Umbilical cord (tissue), 2 donors: ENCODE data around the gene HSD17B7. TPM values are rescaled to one million over a fixed set of nuclear protein-coding genes. Genes with fewer than 3 reads are reported as not detected.
"Not testable (repeated sequence)": the region's sequence is repeated elsewhere in the genome, so short reads cannot be mapped to it uniquely, and the experiment has no call there.

Source experiments
- DNase-seq: peaks from one replicate; pipeline ENCODE4 v3.0.0-alpha.2; 2015; ENCODE audit warnings: low spot score
- total RNA-seq: library from RNA; depleted of rRNA; stranded (reverse); fragments of >200 nt; gene quantifications from one replicate; pipeline ENCODE4 v1.2.3, GENCODE V29; 2014; ENCODE audit warnings: low replicate concordance; ENCODE audit not compliant: insufficient read depth

Gene HSD17B7
- total RNA-seq, 1 donor from 2014 or later, result 16.9 TPM

DNA sequence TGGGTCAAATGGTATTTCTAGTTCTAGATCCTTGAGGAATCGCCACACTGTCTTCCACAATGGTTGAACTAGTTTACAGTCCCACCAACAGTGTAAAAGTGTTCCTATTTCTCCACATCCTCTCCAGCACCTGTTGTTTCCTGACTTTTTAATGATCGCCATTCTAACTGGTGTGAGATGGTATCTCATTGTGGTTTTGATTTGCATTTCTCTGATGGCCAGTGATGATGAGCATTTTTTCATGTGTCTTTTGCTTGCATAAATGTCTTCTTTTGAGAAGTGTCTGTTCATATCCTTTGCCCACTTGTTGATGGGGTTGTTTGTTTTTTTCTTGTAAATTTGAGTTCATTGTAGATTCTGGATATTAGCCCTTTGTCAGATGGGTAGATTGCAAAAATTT lies 17.0 kb downstream of the HSD17B7 start:
- not testable (repeated sequence) for DNase-seq

DNA sequence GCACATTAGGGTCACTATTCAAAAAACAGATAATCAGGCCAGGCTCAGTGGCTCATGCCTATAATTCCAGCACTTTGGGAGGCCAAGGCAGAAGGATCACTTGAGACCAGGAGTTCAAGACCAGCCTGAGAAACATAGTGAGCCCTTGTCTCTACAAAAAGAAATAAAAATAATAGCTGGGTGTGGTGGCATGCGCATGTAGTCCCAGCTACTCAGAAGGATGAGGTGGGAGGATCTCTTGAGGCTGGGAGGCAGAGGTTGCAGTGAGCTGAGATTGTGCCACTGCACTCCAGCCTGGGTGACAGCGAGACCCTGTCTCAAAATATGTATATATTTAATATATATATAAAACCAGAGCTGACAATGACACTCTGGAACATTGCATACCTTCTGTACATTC lies 21.9 kb downstream of the HSD17B7 start:
- not testable (repeated sequence) for DNase-seq

DNA sequence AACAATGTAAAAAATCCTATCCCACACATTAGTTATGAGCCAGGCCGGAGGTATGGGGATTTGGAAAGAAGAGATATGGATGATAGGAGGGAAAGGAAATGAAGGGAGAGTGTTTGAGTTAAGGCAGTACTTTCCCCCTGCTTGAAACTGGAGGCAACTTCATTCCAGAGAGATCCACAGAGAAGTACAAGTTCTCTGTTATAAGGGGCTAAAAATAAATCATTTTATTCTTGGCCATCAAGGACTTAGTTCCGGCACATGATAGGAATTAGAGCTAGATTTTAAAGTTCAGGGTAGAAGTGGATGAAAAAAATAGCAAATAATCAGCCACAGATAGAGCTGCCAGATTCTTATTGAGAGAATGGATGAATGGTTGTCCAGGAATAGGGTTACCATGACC lies 27.6 kb downstream of the HSD17B7 start:
- not testable (repeated sequence) for DNase-seq

DNA sequence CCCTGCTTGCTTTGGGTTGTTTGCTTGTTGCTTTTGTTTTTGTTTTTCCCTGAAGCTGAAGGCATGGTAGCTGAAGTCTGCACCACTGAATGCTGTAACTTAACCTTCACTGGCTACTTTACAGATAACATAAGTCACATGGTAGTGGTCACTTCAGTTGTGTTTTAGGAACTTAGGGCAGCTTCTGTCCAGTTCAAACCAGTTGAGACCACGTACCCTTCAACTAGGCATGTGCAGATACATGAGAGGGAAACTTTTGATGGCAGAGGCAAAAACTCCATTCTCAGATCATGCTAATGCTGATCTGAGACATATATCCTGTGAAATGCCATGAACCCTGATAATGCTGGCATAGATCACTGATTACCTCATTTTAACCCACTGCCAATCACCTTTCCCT lies 28.2 kb downstream of the HSD17B7 start:
- not testable (repeated sequence) for DNase-seq

DNA sequence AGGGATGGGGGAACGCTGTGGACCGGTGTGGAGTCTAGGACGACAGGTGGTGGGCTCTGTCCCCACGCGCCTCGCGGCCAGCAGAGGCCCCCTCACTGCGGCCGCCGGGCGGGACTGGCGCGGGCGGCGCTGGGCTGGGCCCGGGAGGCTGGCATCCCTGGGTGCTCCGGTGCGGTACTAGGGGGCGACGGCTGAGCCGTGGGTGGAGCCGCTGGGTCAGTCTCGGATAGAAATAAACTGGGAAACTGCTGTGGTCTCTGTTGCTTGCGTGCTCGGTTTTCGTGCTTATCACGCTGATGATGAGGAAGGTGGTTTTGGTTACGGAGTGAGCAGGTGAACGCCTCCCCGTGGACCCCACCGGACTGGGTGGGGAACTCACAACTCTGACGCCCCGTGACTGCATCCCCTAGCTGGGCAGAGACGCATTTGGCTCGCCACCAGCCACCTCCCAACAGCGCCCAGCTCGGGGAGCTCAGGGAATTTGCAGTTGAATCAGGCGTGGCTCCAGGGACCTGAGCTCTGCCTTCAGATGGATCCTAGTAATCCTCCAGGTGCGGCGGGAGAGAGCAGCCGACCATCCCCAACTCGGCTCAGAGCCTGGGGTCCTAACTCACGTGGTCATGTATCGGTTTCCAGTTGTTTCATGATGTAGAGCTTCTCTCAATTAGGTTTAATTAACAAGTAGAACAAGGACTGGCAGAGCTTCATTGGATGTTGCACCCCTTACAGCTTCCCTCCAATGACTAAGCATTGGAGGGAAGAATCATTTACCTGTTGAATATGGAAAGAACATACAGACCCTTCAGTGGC lies 32.1 kb downstream of the HSD17B7 start:
- DNase-seq, result no peak

DNA sequence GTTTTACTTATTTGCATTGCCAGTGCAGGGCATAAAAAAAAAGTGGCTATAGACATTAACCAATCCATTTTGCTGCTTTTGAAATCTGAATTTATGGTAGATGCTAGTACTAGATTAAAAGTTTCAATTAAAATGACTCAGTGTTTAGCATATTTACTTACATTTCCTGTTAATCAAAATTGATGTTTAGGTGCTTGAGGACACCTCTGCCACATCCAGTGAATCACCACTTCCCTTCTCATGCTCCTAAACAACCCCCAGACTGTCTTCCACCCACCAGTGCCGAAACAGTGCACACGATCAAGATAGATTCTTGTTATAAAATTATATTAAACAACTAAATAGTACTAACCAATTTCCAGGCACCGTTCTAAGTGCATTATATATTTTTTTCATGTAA lies 32.7 kb downstream of the HSD17B7 start:
- no peak for DNase-seq

DNA sequence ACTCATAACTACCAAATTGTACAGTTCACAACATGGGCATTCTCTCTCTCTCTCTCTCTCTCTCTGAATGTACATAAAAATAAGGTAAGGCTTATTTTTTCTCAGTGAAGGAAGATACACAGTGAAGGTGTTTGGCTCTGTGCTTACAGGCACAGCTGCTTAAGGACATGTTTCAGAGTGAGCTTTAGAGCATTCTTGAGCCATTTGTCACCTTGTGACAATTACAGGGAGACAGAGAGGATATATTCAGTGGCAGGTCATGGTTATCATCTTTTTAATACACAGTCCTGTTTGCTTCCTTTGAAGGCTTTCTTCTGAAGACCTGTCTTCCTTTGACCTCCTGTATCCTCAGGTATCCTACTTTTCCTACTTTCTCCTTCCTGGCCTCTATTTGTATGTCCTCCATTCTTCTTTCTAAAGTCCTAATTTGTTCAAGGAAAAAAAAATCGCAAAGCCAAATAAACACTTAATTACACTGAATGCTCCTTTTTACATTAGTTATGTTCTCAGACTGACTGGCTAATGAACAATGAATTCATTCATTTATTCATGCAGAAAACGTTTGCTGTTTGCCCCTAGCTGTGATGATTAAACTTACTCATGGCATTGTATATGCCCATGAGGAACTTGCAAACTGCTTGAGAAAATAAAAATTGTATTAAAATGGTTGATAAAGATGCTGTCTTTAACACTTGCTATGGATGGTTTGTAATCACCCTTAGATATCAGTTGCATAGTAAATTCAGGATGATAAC lies 33.4 kb downstream of the HSD17B7 start:
- DNase-seq, result no peak

DNA sequence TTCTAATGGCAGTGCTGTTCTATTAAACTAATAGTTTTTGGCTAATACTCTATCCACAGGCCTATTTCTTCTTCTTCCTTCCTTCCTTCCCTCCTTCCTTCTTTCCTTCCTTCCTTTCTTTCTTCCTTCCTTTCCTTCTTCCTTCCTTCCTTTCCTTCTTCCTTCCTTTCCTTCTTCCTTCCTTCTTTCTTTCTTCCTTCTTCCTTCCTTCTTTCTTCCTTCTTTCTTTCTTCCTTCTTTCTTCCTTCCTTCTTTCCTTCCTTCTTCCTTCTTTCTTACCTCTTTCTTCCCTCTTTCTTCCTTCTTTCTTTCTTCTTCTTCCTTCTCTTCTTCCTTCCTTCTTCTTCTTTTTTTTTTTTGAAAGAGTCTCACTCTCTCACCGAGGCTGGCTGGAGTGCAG lies 38.8 kb downstream of the HSD17B7 start:
- DNase-seq, result no peak

DNA sequence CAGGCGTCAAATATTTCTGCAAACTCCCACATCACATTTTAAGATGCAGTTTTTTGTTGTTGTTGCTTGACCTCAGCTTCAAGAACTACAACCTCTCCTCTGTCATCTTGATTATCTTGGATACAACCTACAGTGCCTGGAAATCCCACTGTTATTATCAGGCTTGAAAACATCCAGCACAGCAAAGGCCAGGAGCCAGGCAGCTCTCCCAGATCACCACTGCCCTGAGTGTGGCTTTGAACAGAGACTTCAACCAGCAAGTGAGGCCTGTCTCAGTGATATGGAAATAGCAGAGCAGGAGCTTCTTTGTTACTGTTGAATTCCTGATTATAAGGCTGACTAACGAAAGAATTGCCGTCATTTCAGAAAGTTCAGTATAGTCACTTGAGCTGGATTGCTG lies 42.0 kb downstream of the HSD17B7 start:
- DNase-seq, result no peak

DNA sequence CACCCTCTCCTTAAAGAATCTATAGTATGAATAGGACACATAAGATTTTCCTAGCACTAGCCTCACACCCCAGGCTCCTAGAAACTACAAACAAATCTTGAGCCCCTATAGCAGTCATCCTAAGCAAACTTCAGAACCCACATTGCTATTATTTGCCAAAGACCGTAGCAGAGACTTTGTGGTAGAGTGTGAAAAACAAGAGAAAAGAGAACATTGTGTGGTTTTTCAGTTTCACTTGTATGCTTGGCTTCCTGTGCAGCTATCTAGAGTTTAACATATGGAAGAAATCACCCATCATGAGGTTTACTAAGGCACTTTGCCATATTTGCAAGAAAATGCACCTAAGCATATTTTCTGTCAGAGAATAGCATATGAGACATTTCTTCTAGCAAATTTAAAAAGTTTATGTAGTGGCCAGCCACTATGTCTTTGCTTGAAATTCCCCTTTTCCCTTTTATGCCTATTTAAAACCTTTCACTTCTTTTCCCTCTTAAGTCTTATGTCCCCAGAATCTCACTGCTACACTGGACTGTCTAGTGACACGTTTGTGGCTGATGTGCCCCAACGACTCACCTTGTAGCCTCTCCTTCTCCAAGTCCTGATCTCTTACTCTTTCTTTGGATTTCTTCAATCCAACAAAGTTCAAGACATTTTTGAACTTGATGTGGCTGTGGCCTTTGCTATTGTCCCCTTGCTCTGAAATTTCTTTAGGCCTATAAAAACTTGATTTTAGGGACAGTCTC lies 44.8 kb downstream of the HSD17B7 start:
- no peak for DNase-seq

DNA sequence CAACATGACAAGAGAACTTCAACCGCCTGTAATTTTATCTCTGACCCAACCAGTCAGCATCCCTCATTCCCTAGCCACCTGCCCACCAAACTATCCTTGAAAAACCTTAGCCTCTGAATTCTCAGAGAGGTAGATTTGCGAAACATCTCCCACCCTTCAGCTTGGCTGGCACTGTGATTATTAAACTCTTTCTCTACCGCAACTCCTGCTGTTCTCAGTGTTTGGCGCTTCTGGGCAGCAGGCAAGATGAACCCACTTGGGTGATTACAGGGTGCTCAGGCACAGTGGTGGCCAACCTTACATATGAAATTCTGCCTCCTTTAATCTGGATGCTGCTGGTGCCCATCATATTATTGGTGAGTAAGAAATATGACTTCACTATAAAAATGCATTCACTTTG lies 48.4 kb downstream of the HSD17B7 start:
- DNase-seq, result no peak

DNA sequence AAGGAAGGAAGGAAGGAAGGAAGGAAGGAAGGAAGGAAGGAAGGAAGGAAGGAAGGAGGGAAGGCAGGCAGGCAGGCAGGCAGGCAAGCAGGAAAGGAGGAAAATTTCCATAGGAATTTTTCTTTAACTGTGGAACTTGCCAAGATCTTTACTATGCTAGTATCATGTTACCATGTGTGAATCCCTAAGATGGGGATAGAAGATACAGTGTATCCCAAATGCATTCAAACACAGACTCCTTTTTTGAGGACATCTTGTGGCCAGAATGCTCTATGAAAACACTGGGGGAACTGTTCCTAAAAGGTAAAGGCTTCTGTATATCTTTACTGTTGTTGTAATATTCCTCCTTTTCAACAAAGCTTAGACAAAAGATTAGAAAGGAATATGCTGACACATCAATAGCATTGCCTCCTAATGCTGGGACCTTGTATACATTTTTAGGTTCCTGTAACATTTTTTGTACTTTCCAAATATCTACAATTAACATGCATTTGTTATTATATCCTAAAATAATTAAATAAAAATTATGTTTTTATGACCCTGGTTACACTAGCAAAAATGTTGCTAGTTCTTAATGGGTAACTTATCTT lies 49.8 kb downstream of the HSD17B7 start:
- DNase-seq, result peak; percentile 41

DNA sequence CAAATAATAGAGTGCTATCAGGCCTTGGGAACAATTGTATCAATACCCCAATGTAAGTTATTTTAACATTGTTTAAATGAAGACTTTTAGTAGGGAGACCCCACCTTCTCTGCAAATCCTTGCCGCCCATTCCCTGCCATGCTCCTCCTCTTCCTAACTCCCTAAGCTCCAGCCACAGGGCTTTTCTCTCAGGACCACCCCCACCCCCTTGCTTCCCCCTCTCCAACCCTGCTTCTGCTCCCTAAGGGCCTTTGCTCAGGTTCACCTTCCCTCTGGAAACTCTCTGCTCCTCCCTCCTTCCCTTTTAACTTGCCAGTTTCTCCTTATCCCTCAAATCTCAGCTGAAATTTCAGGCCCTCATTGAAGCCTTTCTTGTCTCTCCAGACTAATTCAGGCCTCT lies 53.7 kb downstream of the HSD17B7 start:
- no peak for DNase-seq

DNA sequence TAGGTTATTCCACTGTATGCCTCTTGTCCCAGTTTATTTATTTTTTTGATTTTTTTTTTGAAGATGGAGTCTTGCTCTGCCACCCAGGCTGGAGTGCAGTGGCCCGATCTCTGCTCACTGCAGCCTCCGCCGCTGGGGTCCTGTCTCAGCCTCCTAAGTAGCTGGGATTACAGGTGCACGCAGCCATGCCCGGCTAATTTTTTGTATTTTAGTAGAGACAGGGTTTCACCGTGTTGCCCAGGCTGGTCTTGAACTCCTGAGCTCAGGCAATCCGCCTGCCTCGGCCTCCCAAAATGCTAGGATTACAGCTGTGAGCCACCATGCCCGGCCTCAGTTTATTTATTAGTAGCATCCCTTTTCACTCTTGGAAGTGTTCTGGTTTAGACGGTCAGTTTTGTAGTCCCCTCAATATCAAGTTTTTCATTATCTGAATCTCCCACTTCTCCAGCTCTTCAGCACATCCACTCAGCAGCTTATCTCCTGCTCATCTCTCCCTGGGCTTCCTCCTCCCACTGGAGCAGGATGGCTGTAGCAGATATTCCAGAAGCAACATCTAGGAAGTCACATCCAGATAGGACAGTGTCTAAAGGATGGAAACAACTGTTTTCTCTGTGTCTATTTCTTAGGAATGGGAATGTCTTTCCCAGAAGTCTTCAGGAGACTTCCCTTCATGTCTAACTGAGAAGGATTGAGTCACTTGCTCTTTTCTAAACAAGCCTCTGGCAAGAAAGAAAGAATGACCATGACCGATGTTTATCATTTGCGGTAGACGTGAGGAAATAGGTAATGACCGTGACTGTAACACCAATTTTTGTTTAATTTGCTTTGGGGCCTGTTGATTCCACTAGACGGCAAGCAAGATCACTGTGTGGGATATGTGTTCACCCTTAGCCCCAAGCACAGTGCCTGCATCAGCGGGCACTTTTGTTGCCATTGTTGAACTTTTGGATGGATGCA lies 56.0 kb downstream of the HSD17B7 start:
- DNase-seq, result no peak

DNA sequence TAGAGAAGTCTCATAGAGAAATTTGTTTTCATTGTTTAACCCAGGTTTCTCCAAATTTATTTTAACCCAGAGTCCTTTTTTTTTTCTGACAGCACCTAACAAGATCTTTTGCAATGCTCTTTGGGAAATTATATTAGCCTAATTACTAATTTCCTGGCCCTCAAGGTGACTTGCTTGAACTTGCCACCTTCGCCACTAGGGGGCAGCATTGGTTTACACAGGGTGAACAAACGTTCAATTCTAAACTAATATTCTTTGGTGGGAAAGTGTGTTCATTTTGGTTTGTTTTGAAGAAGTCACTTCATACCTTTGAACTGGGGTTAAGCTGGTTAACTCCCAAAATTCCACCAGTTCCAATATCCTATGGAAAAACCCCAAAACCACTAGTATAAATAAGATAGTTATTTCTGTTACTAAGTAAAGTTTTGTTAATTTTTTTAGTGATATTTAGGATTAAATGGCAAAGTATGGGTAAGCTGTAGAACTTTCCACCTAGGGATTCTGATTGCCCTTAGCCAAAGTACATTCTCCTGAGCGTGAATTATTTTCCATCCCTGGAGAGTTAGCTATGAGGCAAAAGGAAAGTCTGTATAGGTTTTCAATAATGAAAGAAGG lies 57.4 kb downstream of the HSD17B7 start:
- peak; percentile 68 for DNase-seq

DNA sequence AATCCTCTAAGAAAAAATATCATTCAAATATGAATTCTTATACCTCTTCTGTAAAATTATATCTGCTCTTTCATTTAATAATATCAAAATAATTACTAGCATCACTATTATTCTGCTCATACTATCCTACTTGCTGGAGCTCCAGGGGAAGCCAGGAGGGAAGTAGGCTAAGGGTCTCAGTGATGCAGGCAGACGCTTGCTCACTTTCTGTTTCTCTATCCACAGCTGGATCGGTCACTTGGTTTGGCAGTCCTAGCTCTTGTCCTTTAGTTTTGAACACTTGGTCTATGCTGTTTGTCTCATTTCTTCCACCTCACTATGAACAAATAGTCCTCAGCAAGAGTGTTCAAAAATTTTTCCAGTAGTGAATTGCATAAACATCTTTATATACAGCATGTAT lies 59.2 kb downstream of the HSD17B7 start:
- DNase-seq, result no peak

DNA sequence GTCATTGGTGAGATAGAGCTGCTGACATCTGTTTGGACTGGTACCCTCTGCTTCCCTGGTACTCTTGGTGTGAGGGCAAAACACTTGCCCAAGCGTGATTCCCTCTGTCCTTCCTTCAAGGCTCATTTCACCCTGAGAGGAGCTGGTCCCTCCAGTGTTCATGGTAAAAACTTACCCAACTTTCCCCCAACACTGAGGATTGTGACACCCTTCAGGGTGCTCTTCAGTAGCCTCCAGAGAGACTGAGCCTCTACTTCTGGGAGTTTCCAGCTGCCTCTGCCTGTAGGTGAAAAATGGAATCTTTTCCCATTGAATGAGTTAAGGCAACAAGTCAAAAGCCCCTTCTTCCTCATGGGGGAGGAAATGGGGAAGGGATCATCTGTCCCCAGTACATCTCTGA lies 60.8 kb downstream of the HSD17B7 start:
- no peak for DNase-seq

DNA sequence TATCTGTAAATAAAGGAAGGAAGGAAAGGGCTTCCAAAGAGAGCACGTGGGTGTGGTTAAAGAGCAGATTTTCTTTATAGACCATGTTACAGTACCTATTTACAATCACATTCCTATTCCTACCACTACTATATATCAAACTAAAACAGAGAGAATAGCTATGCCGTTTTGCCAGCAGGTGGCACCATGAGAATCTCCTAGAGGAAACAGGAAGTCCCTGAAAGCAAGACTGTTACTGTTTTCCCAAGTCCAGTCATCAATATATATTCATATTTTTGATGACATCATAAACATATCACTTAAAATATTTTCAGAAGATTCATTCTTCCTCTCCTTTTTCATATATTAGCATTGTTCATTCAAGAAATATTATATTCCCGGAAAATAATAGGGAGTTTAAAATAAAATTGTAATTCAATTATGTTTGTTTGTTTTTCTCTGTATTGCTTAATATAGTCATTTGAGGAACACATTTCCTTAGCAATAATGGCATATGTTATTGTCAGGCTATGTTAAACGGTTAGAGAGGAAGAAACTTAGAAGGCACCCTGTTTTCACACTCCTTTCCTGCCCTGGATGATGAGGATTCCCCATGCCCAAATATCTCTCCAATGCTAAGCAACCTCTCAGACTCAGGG lies 63.9 kb downstream of the HSD17B7 start:
- DNase-seq, result peak; percentile 73

DNA sequence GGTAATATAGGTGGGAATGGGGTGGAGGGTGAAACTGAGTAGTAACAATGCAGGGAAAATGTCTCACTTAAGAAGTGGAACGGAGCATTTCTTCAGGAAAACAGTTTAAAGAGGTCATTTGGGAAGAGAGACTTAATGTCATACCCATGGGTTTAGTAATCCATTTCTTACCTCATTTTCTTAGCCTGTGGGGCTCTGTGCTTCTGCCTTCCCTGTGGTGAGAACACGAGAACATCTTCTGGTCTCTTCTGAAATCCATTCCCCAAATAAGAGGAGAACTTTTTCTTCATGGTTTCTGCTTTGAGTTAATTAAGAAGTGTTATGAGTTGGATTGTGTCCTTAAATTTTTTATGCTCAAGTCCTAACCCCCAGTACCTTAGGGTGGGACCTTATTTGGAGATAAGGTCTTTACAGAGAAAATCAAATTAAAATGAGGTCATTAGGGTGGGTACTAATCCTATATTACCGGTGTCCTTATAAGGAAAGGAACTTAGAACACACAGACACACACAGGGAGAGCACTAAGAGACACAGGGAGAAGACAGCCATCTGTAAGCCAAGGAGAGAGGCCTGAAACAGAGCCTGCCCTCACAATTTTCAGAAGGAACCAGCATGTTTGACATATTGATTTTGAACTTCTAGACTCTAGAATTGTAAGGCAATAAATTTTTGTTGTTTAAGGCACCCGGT lies 65.1 kb downstream of the HSD17B7 start:
- no peak for DNase-seq
